Smooth muscle cell of the pulmonary artery (primary cell): ENCODE measurements around the gene GRXCR2. TPM values are rescaled to one million over a fixed set of nuclear protein-coding genes. Genes with fewer than 3 reads are reported as not detected.

Source experiments
- total RNA-seq: library from RNA; depleted of rRNA; stranded (reverse); fragments of >200 nt; gene quantifications from 2 replicates; pipeline ENCODE4 v1.2.3, GENCODE V29; 2014

The GRXCR2 gene
- not detected in 2 replicates for total RNA-seq

GRCh38 chr5:145872914-145873313 is at the start of gene GRXCR2:
Gene GRXCR2, minus strand, starts transcription at chr5:145873014. Its CDS starts 46 bp downstream, at chr5:145872968.

GRCh38 chr5:145834917-145835847 is 37.6 kb downstream of the GRXCR2 start, which contains the start of gene PRELID2:
Gene PRELID2, minus strand, starts transcription at chr5:145835342. Its CDS starts 91 bp downstream, at chr5:145835251.

Other genes starting within 250 kb of the GRXCR2 start
- 26.0 and 38.3 TPM in 2 replicates for gene PRELID2, start 37.7 kb downstream of the GRXCR2 start, total RNA-seq
- gene SH3RF2, start 63.6 kb upstream of the GRXCR2 start, total RNA-seq, result 1.6 and 13.1 TPM in 2 replicates
- 0.20 and 0.52 TPM in 2 replicates for gene PLAC8L1, start 232.6 kb upstream of the GRXCR2 start, total RNA-seq